ENCODE measurements around the gene EPHA4. TPM values are rescaled to one million over a fixed set of nuclear protein-coding genes. Genes with fewer than 3 reads are reported as not detected.

Gene EPHA4
- polyA plus RNA-seq, 2 of the 4 experiments (the other 2 are of a cell fraction): 0.54 to 1.1 TPM

- Histone ChIP-seq H3K4me2 (no peak overlapping the region), H3K4me1 (no peaks in the 10 kb centered on the region), H3K27ac (no peak overlapping the region), H3K4me3 (no peak overlapping the region), H3K9me3 (no peaks in the 10 kb centered on the region)
- POLR2A ChIA-PET: no interaction called here
- 5% methylated on average over 2 of the region's 2 CpGs for WGBS (ENCODE audit: missing lambda C conversion rate)
- DNase-seq (ENCODE audit: low read depth in 1 of 2, low spot score in 1 of 2): no peak
- CTCF ChIA-PET: no interaction called here
- FAIRE-seq: no peak
- no peak for ATAC-seq
- no peak for TF ChIP-seq HOXB5 (CRISPR knock-in tag; IDR thresholded peaks at IDR 0.05)
- TF ChIP-seq USF2 (IDR thresholded peaks at IDR 0.05): no peak
Measured at GRCh38 chr2:221555494-221555846, 16.6 kb downstream of the EPHA4 start.

GRCh38 chr2:221554769-221555493 lies 17.2 kb downstream of the EPHA4 start:
- ChIA-PET CTCF (no interaction called here), POLR2A (no interaction called here)
- WGBS (ENCODE audit: missing lambda C conversion rate): 23% methylated on average over 4 of the region's 4 CpGs
- FAIRE-seq (no peak), ATAC-seq (no peak; a peak in 1 of 6 replicates), DNase-seq (ENCODE audit: low read depth in 1 of 2, low spot score in 1 of 2) (no peak)
- H3K27ac ChIP-seq: no peak overlapping the region
- H3K4me1 ChIP-seq: no peaks in the 10 kb centered on the region
- H3K9me3 ChIP-seq: no peaks in the 10 kb centered on the region
- TF ChIP-seq PHF8 (IDR thresholded peaks at IDR 0.05; ENCODE audit: borderline replicate concordance, low read depth) (no peak), RFX5 (IDR thresholded peaks at IDR 0.05) (no peak), CTCF (IDR thresholded peaks at IDR 0.05) (no peak), CHD2 (IDR thresholded peaks at IDR 0.05; ENCODE audit: low read length, partially characterized antibody) (no peak), HOXB5 (CRISPR knock-in tag; IDR thresholded peaks at IDR 0.05) (no peak), ZC3H11A (IDR thresholded peaks at IDR 0.05) (no peak), RCOR1 (IDR thresholded peaks at IDR 0.05; ENCODE audit: low read depth, low read length) (no peak), BCL3 (IDR thresholded peaks at IDR 0.05) (no peak), REST (IDR thresholded peaks at IDR 0.05) (no peak)
- no peak overlapping the region for H3K4me2 ChIP-seq
- no peak overlapping the region for H3K4me3 ChIP-seq

- ATAC-seq: no peak
- Histone ChIP-seq H3K27ac (no peak overlapping the region), H3K4me2 (no peak overlapping the region), H3K4me1 (no peaks in the 10 kb centered on the region), H3K9me3 (no peaks in the 10 kb centered on the region), H3K4me3 (no peak overlapping the region)
- POLR2A ChIA-PET: no interaction called here
- CTCF ChIA-PET: interaction anchor here (0.9 kb wide), 1 partner anchor 104 kb away, joined by 3 read pairs; no protein-coding TSS in a partner anchor
- no peak for FAIRE-seq
- 35% methylated on average over 4 of the region's 4 CpGs for WGBS (ENCODE audit: missing lambda C conversion rate)
- DNase-seq (ENCODE audit: low read depth in 1 of 2, low spot score in 1 of 2): no peak
- TF ChIP-seq HDAC2 (IDR thresholded peaks at IDR 0.05) (no peak), EHF (CRISPR knock-in tag; IDR thresholded peaks at IDR 0.05) (no peak), HMGXB4 (CRISPR knock-in tag; IDR thresholded peaks at IDR 0.05; ENCODE audit: borderline replicate concordance) (no peak), GATA3 (IDR thresholded peaks at IDR 0.05; ENCODE audit: borderline replicate concordance) (no peak), HOXA7 (CRISPR knock-in tag; IDR thresholded peaks at IDR 0.05) (no peak), POLR2A (IDR thresholded peaks at IDR 0.05; ENCODE audit: low read length) (no peak), CBX2 (IDR thresholded peaks at IDR 0.05; ENCODE audit: borderline replicate concordance, low read depth) (no peak), RNF2 (IDR thresholded peaks at IDR 0.05; ENCODE audit: borderline replicate concordance, low read depth) (no peak), EP300 (IDR thresholded peaks at IDR 0.05) (no peak), RCOR1 (IDR thresholded peaks at IDR 0.05; ENCODE audit: low read depth, low read length) (no peak), RFX5 (IDR thresholded peaks at IDR 0.05) (no peak), ESRRA (IDR thresholded peaks at IDR 0.05; ENCODE audit: borderline replicate concordance, low read length) (no peak), ELK1 (IDR thresholded peaks at IDR 0.05; ENCODE audit: low read depth, low read length) (no peak), RAD21 (conservative IDR thresholded peaks at IDR 0.05 in 1 of 2, IDR thresholded peaks at IDR 0.05 in 1 of 2) (no peak), EHMT2 (IDR thresholded peaks at IDR 0.05; ENCODE audit: low read depth) (no peak)
Measured at GRCh38 chr2:221553333-221553732, 18.8 kb downstream of the EPHA4 start.
